ENCODE data around the gene NAPSA.

Gene NAPSA

GRCh38 chr19:50383852-50384684 lies 18.6 kb upstream of the NAPSA start, which contains the start of gene POLD1:
Gene POLD1, plus strand, starts transcription at chr19:50384347. Its CDS starts 14,505 bp downstream, at chr19:50398852.
- no peaks in the 10 kb centered on the region; the same call in 1 of the 2 replicates for H3K4me1 ChIP-seq (ENCODE audit: low read length)
- TF ChIP-seq EZH2 (optimal IDR thresholded peaks at IDR 0.05; ENCODE audit: low read depth, low read length) (no peak), CTCF (IDR thresholded peaks at IDR 0.05; ENCODE audit: low read length) (no peak), EZH2phosphoT487 (IDR thresholded peaks at IDR 0.05; ENCODE audit: low read length) (no peak)
- no peaks in the 10 kb centered on the region for H3K9me2 ChIP-seq (replicated peaks; ENCODE audit: insufficient read depth, low read length)
- peak within 1 kb of the TSS; percentile 81 for H3K9ac ChIP-seq (ENCODE audit: low read length)
- peak within 1 kb of the TSS; percentile 88 for H3K4me2 ChIP-seq (ENCODE audit: low read depth, low read length)
- peak within 1 kb of the TSS; percentile 56 for H2AFZ ChIP-seq (ENCODE audit: low read length)
- peak; percentile 99 for DNase-seq
- peak within 1 kb of the TSS; percentile 80 for H3K4me3 ChIP-seq (ENCODE audit: low read length)
- H3K36me3 ChIP-seq (replicated peaks; ENCODE audit: insufficient read depth, low read length): no peaks in the 10 kb centered on the region; the same call in none of the 2 replicates
- no peaks in the 10 kb centered on the region for H3K27me3 ChIP-seq (replicated peaks; ENCODE audit: insufficient read depth, low read length)
- H3K27ac ChIP-seq (ENCODE audit: low read length): peak within 1 kb of the TSS; percentile 50
- H3K79me2 ChIP-seq (ENCODE audit: low read length): peaks cover 49% of the 10 kb centered on the region
- no peaks in the 10 kb centered on the region for H3K9me3 ChIP-seq (replicated peaks; ENCODE audit: insufficient read depth, low read length)
- H3F3A ChIP-seq (ENCODE audit: insufficient read depth, low read length): 0 out of 2 replicates have a peak, but pooled peaks cover 7% of the 10 kb centered on the region
- H4K20me1 ChIP-seq (ENCODE audit: insufficient read depth, low read length): no peaks in the 10 kb centered on the region

DNA sequence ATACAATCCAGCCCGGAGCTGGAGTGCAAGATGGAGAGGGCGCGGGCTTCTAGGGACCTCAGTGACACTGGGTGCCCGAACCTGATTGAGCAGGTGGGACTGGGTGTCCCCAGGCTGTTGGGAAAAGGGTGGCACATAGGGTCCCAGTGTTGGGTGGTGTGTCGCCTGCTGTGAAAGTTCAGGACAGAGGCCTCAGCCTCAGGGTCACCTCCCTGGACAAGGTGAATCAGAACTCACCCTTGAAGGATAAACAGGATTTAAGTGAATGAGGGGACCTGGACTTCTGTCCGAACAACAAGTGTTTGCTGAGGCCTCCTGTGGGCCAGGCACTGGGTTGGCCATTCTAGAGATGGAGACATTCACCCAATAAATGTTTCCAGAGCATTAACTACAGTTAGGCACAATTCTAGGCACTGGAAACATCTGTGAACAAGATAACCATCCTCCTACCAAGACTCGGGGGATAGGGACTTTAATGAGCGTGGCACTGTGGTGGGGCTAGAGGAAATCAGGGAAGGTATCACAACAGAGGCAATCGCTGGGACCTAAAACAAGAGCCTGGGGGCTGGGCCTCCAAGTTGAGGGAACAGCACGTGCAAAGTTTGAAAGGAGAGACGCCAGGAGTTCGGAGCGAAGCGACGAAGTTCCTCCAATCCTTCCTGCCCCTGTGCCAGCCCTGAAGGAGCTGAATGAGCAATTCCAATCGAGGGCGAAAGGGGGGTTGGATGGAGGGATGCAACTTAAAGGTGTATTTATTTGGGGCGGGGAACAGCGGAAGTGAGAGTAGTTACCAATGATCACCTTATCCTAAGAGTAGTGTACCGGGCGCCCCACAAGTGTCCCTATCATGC lies 17.8 kb upstream of the NAPSA start:
- H3K36me3 ChIP-seq (replicated peaks; ENCODE audit: insufficient read depth, low read length): peaks cover 1% of the 10 kb centered on the region
- peak overlapping the region; percentile 76 for H3K4me2 ChIP-seq (ENCODE audit: low read depth, low read length)
- H3K4me1 ChIP-seq (ENCODE audit: low read length): no peaks in the 10 kb centered on the region; the same call in 1 of the 2 replicates
- no peaks in the 10 kb centered on the region for H3K9me3 ChIP-seq (replicated peaks; ENCODE audit: insufficient read depth, low read length)
- no peak for TF ChIP-seq CTCF (IDR thresholded peaks at IDR 0.05; ENCODE audit: low read length)
- TF ChIP-seq EZH2phosphoT487 (IDR thresholded peaks at IDR 0.05; ENCODE audit: low read length): no peak
- TF ChIP-seq EZH2 (optimal IDR thresholded peaks at IDR 0.05; ENCODE audit: low read depth, low read length): no peak
- peak overlapping the region; percentile 18 for H3K27ac ChIP-seq (ENCODE audit: low read length)
- no peaks in the 10 kb centered on the region for H3K27me3 ChIP-seq (replicated peaks; ENCODE audit: insufficient read depth, low read length)
- H3K4me3 ChIP-seq (ENCODE audit: low read length): peak overlapping the region; percentile 62
- peak overlapping the region; percentile 48 for H2AFZ ChIP-seq (ENCODE audit: low read length)
- peaks cover 41% of the 10 kb centered on the region for H3K79me2 ChIP-seq (ENCODE audit: low read length)
- H3K9me2 ChIP-seq (replicated peaks; ENCODE audit: insufficient read depth, low read length): no peaks in the 10 kb centered on the region
- no peak for DNase-seq
- H4K20me1 ChIP-seq (ENCODE audit: insufficient read depth, low read length): no peaks in the 10 kb centered on the region
- H3F3A ChIP-seq (ENCODE audit: insufficient read depth, low read length): 0 out of 2 replicates have a peak, but pooled peaks cover 7% of the 10 kb centered on the region
- peak overlapping the region; percentile 38; the same call in 1 of the 2 replicates for H3K9ac ChIP-seq (ENCODE audit: low read length)

GRCh38 chr19:50381881-50382729 lies 16.7 kb upstream of the NAPSA start:
- Histone ChIP-seq H3K36me3 (replicated peaks; ENCODE audit: insufficient read depth, low read length) (peaks cover 5% of the 10 kb centered on the region), H3K4me3 (ENCODE audit: low read length) (no peak overlapping the region), H3K79me2 (ENCODE audit: low read length) (peaks cover 39% of the 10 kb centered on the region), H3K4me2 (ENCODE audit: low read depth, low read length) (no peak overlapping the region), H3K27ac (ENCODE audit: low read length) (no peak overlapping the region), H2AFZ (ENCODE audit: low read length) (no peak overlapping the region), H3K4me1 (ENCODE audit: low read length) (no peaks in the 10 kb centered on the region; the same call in 1 of the 2 replicates), H3K9me3 (replicated peaks; ENCODE audit: insufficient read depth, low read length) (no peaks in the 10 kb centered on the region), H3F3A (ENCODE audit: insufficient read depth, low read length) (peaks cover 7% of the 10 kb centered on the region; the same call in 1 of the 2 replicates), H3K9me2 (replicated peaks; ENCODE audit: insufficient read depth, low read length) (no peaks in the 10 kb centered on the region), H4K20me1 (ENCODE audit: insufficient read depth, low read length) (peaks cover 3% of the 10 kb centered on the region; the same call in 1 of the 2 replicates), H3K27me3 (replicated peaks; ENCODE audit: insufficient read depth, low read length) (no peaks in the 10 kb centered on the region), H3K9ac (ENCODE audit: low read length) (no peak overlapping the region)
- TF ChIP-seq EZH2 (optimal IDR thresholded peaks at IDR 0.05; ENCODE audit: low read depth, low read length) (no peak), CTCF (IDR thresholded peaks at IDR 0.05; ENCODE audit: low read length) (no peak), EZH2phosphoT487 (IDR thresholded peaks at IDR 0.05; ENCODE audit: low read length) (no peak)
- no peak for DNase-seq

Measured in MM.1S (cell line).